ENCODE measurements around the gene JKAMP. TPM values are rescaled to one million over a fixed set of nuclear protein-coding genes. Genes with fewer than 3 reads are reported as not detected.

JKAMP gene
- total and polyA plus RNA-seq, 2 of the 8 experiments (the other 6 are each of a cell fraction or from before 2014, with no cell fraction given): 34.9 to 182 TPM

DNA sequence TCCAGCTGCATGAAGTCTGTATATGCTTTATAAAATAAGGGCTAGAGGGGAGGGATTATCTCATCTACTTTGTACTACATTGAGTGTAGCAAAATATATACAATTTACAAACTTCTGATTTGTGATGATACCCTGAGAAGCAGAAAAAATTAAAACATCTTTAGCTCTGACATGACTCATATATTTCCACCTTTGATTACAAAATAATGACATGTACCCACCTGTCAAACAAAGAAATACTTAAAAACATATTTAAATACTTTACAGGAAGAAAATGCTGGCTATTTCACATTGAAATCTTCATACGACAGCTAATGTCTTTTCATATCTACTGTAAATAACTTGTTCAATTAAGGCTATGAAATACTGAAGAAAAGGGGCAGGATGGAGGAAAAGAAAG lies 22.4 kb upstream of the JKAMP start:
- Histone ChIP-seq H4K8ac (ENCODE audit: extremely low read depth, insufficient read depth, low read length) (no peak overlapping the region), H2BK5ac (ENCODE audit: low read depth, low read length) (no peak overlapping the region), H3K4me1 (replicated peaks in 1 of 4; ENCODE audit: control insufficient read depth in 3 of 4, insufficient read depth in 4 of 4, low read length in 3 of 4) (peaks cover 0 to 10% (median 4%) of the 10 kb centered on the region in 4 experiments; a peak in 4 of 7 replicates), H3K27ac (ENCODE audit: low read depth, low read length) (no peak overlapping the region), H3K79me2 (ENCODE audit: control insufficient read depth in 1 of 2, insufficient read depth in 2 of 2, low read length in 2 of 2) (no peaks in the 10 kb centered on the region), H3K4me2 (ENCODE audit: insufficient read depth in 1 of 2, low read depth in 2 of 2, low read length in 2 of 2) (no peak overlapping the region), H3K36me3 (ENCODE audit: control insufficient read depth in 2 of 4, insufficient read depth in 4 of 4, low read length in 3 of 4) (no peaks in the 10 kb centered on the region; a peak in 1 of 8 replicates), H3K9me3 (ENCODE audit: insufficient read depth in 2 of 2, low read depth in 1 of 2, low read length in 1 of 2) (no peaks in the 10 kb centered on the region; a peak in 1 of 4 replicates), H3K79me1 (ENCODE audit: low read depth, low read length) (no peaks in the 10 kb centered on the region), H4K20me1 (replicated peaks in 1 of 2; ENCODE audit: control insufficient read depth in 1 of 2, insufficient read depth in 2 of 2, low read length in 2 of 2) (peaks cover 0 to 7% of the 10 kb centered on the region in 2 experiments), H4K91ac (replicated peaks; ENCODE audit: insufficient read length, low read length) (no peak overlapping the region), H2BK20ac (ENCODE audit: low read length) (no peak overlapping the region), H2BK120ac (replicated peaks; ENCODE audit: low read depth, low read length) (no peak overlapping the region), H3K4me3 (ENCODE audit: extremely low read depth in 1 of 4, insufficient read depth in 2 of 4, low read depth in 3 of 4, low read length in 4 of 4) (no peak overlapping the region), H2BK15ac (ENCODE audit: low read length) (no peak overlapping the region), H2AFZ (ENCODE audit: low read length) (no peak overlapping the region), H3K27me3 (replicated peaks in 1 of 4; ENCODE audit: control insufficient read depth in 3 of 4, extremely low read depth in 1 of 4, insufficient read depth in 3 of 4, low read length in 3 of 4) (peaks cover 0 to 23% (median 13%) of the 10 kb centered on the region in 4 experiments; a peak in 6 of 7 replicates), H3K23ac (ENCODE audit: insufficient read length) (no peak overlapping the region), H3K9ac (replicated peaks in 1 of 4; ENCODE audit: extremely low read depth in 1 of 4, low read depth in 3 of 4, low read length in 3 of 4) (no peak overlapping the region), H3K56ac (replicated peaks; ENCODE audit: insufficient read length, low read depth, low read length) (no peak overlapping the region), H3K4ac (replicated peaks; ENCODE audit: insufficient read length, low read depth, low read length) (no peak overlapping the region), H2AK5ac (ENCODE audit: low read depth, low read length) (no peak overlapping the region), H3K23me2 (ENCODE audit: low read depth, low read length) (peaks cover 15% of the 10 kb centered on the region; the same call in 1 of the 2 replicates), H2BK12ac (ENCODE audit: low read depth, low read length) (no peak overlapping the region), H3K18ac (ENCODE audit: extremely low read depth, low read length) (no peak overlapping the region), H3K14ac (ENCODE audit: insufficient read length) (no peak overlapping the region), H4K5ac (ENCODE audit: insufficient read length, low read depth, low read length) (no peak overlapping the region)
- WGBS, 2 experiments (ENCODE audit: extremely low coverage in 1 of 2, insufficient coverage in 1 of 2, insufficient read length in 1 of 2, insufficient replicate concordance in 2 of 2, low coverage in 1 of 2, low lambda C conversion rate in 2 of 2, missing lambda C conversion rate in 1 of 2): 90% methylated on average over 1 of the region's 1 CpG; no CpG with 5 or more reads in 1 of the 2 experiments
- no peak for DNase-seq (ENCODE audit: low read depth in 1 of 2, low spot score in 2 of 2)
- CTCF ChIA-PET (ENCODE audit: partially characterized antibody): interaction anchor here (1.3 to 1.9 kb wide), 2 partner anchors 11 to 51 kb away, joined by 4 to 5 read pairs; no protein-coding TSS in a partner anchor
- TF ChIP-seq SUZ12 (IDR thresholded peaks at IDR 0.05; ENCODE audit: low read length) (no peak), KDM4A (IDR thresholded peaks at IDR 0.05; ENCODE audit: low read depth, low read length, severe bottlenecking) (no peak)
- FAIRE-seq: no peak
- POLR2A ChIA-PET (ENCODE audit: partially characterized antibody): no interaction called here

Data from H1 (cell line).